ENCODE measurements around the gene PPM1H.
"Not testable (repeated sequence)": the region's sequence is repeated elsewhere in the genome, so short reads cannot be mapped to it uniquely, and the experiment has no call there.

PPM1H gene

DNA sequence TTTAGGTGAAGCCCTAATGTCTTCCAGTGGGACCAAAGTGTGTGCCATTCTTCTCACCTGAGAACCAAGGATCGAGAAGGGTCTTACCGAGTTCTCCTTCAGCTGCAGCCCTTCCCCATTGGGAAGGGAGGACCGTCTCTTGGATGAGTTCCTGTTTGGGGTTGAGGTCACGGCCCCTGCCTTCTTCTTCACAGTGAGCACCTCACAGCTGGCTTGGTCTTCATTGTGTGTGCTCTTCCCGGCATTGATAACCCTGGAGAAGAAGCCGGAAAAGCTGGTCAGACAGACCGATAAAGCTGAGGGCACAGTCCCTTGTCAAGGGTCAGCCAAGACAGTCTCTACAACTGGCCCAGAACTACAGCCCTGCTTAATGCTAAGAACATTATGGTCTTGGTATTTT lies 102.9 kb downstream of the PPM1H start:
- no peak for DNase-seq

- no peak for DNase-seq
These were observed 107.1 kb downstream of the PPM1H start for GRCh38 chr12:62827855-62828254.

GRCh38 chr12:62827042-62827441 lies 107.9 kb downstream of the PPM1H start:
- no peak for DNase-seq

- peak; percentile 43 for DNase-seq
These were observed 117.2 kb downstream of the PPM1H start for GRCh38 chr12:62817556-62818271.

DNA sequence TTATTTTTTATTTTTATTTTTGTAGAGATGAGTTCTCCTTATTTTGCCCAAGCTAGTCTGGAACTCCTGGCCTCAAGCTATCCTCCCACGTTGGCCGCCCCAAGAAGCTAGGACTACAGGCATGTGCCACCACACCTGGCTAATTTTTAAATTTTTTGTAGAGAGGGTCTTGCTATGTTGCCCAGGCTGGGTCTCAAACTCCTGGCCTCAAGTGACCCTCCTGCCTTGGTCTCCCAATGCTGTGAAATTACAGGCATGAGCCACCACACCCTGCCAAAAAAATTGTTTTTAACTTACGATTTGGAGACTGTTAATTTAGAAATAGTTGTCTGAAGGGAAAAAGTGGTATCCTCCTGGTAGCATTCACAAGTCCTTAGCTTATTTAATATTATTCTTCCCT lies 120.7 kb downstream of the PPM1H start:
- no peak for DNase-seq

GRCh38 chr12:62813031-62813829 lies 121.7 kb downstream of the PPM1H start:
- peak; percentile 78 for DNase-seq

DNA sequence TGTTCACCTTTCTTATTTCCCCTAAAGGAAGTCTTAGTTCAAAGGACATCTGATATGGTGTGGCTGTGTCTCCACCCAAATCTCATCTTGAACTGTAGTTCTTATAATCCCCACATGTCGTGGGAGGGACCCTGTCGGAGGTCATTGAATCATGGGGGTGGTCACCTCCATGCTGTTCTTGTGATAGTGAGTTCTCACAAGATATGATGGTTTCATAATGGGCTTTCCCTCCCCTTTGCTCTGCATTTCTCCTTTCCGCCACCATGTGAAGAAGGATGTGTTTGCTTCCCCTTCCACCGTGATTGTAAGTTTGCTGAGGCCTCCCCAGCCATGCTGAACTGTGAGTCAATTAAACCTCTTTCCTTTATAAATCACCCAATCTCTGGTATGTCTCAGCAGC lies 123.5 kb downstream of the PPM1H start:
- DNase-seq, result not testable (repeated sequence)

DNA sequence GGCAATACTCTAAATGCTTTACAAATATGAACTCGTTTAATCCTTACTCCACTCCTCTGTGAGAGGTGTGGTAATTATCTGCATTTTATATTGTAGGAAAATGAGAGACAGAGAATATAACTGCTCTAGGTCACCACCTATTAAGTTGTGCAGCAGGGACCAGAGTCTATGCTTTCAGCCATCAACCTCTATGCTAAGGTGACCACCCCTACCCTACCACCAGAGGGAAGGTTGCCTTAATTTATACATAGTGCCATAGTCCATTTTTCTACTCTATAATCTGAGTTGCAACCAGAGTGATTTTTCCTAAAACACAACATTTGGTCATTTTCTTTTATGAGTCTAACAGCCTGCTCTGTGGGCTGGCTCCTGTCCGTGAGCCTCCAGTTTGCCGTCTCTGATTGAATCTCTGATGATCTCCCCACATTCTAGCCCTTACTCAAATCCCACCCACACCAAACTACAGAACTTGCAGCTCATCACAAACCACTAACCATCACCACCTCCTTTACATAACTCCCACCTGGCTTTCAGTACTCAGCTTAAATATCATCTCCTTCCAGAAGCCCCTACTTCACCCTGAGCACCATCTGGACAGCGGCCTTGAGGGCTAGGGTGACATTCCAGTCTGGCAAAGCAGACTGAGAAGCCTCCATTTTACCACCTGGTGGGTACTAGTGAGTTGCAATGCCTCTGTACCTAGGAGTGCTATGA lies 126.6 kb downstream of the PPM1H start:
- no peak for DNase-seq

DNA sequence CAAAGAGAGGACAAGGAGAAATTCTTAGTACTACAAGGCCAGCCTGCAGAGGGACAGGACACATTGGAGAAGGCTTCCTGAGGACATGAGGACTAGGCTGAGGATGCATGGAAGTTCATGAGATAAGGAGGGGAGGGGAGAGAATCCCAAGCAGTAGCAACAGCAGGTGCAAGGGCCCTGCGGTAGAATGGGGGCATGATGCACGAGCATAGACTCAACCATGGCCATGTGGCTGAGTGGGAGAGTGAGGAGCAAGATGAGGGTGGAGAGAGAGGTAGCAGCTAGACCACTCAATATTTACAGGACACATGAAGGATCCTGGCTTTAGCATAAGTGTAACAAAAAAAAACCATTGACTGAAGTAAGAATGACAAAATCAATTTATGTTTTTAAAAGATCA lies 128.1 kb downstream of the PPM1H start:
- no peak for DNase-seq

DNA sequence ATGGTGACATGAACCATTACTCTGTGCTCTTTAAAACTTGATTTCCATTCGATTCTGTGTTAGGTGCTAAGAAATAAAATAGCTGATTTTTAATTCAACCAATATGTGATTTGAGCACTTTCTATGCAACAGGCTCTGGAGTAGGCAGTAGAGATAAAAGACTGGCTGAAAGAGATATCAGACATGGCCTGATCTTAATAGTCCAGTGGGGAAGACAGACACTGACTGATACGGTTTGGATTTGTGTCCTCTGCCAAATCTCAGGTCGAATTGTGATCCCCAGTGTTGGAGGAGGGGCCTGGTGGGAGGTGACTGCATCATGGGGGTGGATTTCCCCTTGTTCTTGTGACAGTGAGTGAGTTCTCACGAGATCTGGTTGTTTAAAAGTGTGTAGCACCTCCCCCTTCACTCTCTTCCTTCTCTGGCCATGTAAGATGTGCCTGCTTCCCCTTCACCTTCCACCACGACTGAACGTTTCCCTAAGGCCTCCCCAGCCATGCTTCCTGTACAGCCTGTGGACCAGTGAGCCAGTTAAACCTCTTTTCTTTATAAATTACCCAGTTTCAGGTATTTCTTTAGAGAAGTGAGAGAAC lies 128.6 kb downstream of the PPM1H start:
- peak; percentile 54 for DNase-seq

DNA sequence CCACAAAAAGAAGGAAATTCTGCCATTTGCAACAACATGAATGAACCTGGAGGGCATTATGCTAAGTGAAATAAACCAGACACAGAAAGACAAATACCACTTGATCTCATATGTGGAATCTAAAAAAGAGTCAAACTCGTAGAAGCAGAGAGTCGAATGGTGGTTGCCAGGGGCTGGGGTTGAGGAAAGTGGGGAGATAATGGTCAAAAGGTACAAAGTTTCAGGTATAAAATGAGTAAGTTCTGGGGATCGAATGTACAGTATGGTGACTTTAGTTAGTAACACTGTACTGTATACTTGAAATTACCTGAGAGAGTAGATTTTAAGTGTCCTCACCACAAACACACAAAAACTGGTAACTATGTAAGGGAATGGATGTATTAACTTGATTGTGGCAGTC lies 129.4 kb downstream of the PPM1H start:
- DNase-seq, result no peak

DNA sequence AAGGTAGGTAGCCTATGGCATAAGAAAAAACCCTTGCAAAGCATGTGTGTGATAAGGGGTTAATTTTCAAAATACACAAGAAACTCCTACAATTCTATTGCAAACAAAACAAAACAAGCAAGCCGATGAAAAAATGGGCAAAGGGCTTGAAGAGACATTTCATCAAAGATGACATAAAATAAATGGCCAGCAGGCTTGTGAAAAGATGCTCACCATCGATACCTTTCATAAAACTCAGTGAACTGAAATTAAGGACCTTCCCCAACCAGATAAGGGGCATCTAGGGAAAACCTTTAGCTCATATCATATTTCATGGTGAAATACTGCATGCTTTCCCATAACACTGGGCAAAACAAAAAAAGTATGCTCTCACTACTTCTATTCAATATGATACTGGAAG lies 131.2 kb downstream of the PPM1H start:
- no peak for DNase-seq

- no peak for DNase-seq
These were observed 132.0 kb downstream of the PPM1H start for GRCh38 chr12:62802984-62803383.

- DNase-seq, result no peak
These were observed 132.6 kb downstream of the PPM1H start for GRCh38 chr12:62802321-62802720.

DNA sequence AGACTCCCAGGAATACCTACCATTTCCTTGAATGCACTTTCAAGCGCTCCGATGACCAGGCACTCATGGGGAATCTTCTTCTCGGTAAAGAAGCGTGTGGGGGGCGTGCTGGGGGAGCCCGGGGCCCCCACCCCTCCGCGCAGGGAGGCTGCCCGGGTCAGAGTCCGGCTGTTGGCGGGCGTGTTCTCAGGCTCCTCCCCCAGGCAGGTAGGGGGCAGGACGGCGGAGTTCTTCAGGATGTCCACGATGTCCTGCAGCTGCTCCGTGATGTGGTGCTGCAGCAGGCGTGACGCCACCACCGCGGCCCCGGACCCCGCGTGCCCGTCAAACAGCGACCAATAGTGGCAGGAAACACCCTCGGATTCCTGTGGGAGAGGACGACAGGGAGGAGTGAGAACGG lies 133.2 kb downstream of the PPM1H start:
- DNase-seq, result no peak

DNA sequence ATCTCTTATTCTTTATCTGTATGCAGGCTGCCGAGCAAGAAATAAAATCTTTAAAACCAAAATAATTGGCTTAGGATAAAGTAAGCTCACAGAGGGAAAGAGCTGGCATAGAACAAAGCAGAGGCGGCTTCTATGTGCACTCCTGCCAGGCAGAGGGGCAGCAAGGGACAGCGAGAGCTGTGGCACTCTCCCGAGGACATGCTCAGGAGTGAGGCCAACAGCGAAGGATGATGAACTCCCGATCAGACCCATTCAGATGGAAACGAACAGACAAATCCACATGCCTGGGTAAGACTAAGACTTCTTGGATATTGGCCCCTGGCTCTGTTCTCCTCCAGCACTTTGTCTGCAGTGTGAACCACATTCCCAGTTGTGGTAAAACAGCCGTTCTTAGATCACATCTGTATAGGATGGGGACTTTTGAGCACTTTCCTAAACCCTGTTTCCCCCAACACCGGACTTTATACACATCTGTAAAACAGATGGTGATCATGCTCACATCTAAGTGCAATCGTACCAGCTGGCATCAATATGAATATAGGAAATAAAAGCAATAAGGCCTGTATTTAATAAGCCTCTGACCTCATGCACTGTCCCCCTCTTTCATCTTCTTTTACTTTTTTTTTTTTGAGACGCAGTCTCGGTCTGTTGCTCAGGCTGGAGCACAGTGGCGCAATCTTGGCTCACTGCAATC lies 134.1 kb downstream of the PPM1H start:
- no peak for DNase-seq

GRCh38 chr12:62799766-62800406 lies 135.1 kb downstream of the PPM1H start:
- DNase-seq, result no peak

- peak; percentile 70 for DNase-seq
These were observed 135.7 kb downstream of the PPM1H start for GRCh38 chr12:62799126-62799736.

GRCh38 chr12:62794218-62794583 lies 140.7 kb downstream of the PPM1H start:
- no peak for DNase-seq

DNA sequence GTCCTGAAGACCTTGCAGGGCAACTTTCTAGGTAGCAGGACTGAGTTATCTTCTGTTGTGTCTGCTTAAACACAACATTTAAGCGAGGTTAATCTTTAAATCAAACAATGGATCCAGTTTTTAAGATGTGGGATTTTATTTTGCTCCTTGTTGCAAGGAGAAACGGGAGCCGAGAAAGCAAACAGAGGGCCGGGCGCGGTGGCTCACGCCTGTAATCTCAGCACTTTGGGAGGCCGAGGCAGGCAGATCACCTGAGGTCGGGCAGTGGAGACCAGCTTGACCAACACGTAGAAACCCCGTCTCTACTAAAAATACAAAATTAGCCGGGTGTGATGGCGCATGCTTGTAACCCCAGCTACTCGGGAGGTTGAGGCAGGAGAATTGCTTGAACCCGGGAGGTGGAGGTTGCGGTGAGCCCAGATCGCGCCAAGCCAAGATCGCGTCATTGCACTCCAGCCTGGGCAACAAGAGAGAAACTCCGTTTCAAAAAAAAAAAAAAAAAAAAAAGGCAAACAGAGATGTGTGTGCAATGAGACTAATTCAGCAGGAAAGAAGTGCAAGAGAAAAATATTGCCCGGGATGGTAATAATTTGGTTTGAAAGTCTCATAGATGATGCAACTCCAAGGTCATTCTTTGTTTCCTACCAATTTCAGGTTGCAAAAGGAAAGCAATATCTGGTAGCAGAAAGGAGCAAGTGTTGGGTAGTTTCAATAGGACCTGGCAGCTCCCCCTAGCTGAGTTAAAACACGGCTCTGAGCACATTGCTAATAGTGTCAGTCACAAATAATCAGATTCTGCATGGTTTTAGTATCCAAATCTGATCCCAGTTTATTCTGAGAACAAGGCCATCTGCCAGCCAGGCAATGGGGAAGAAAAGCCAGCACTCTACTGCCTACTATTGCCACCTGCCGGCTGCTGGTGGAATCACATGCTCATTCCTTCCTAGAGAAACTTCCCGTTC lies 141.4 kb downstream of the PPM1H start:
- peak; percentile 78 for DNase-seq
